Right ventricle myocardium inferior (tissue), 1 donor: ENCODE measurements around the gene TRMO. TPM values are rescaled to one million over a fixed set of nuclear protein-coding genes. Genes with fewer than 3 reads are reported as not detected.

Source experiments
- total RNA-seq: library from RNA; stranded (reverse); fragmentation: NEBNext Ultra II Directional; extraction: Animal tissue kit (Norgen Biotek cat#: 25700); gene quantifications from one replicate; pipeline ENCODE4 v1.2.1, GENCODE V29; 2021
- donor health status: DM: no; HTN: yes; CAD: no; lungs with severe emphysema.

Gene TRMO
- total RNA-seq, 1 donor from 2014 or later, result 6.5 TPM

Other genes with a start within 250 kb of the TRMO start
- gene XPA, start 225.2 kb downstream of the TRMO start, total RNA-seq, result 6.4 TPM
- gene FOXE1, start 69.3 kb downstream of the TRMO start, total RNA-seq, result not detected
- 0.11 TPM for gene HEMGN, start 15.7 kb upstream of the TRMO start, total RNA-seq
- 54.5 TPM for gene ANP32B, start 60.8 kb upstream of the TRMO start, total RNA-seq
- 37.2 TPM for gene NANS, start 134.2 kb upstream of the TRMO start, total RNA-seq
- gene TRIM14, start 196.7 kb upstream of the TRMO start, total RNA-seq, result 5.1 TPM